ENCODE measurements around the gene FLVCR2.

Gene FLVCR2

DNA sequence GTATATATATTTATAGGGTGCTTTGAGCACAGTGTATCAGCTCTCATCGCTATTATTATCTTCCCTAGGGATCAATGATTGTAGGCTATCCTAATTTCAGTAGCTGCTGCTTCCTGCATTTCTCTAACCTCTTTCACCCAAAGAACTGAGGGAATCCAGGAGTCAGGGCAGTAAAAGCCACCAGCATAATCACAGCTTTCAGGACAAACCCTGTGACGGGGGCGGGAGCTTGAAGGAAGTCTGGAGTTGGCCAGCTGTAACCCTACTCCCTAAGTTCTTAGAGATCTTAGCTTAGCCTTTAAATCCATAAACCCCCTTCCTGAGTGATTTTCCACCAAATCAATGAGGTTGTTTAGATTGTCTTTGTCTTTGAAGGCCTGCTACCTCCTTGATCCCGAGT, 33.7 kb downstream of the FLVCR2 start:
- TF ChIP-seq, protein P1, sequence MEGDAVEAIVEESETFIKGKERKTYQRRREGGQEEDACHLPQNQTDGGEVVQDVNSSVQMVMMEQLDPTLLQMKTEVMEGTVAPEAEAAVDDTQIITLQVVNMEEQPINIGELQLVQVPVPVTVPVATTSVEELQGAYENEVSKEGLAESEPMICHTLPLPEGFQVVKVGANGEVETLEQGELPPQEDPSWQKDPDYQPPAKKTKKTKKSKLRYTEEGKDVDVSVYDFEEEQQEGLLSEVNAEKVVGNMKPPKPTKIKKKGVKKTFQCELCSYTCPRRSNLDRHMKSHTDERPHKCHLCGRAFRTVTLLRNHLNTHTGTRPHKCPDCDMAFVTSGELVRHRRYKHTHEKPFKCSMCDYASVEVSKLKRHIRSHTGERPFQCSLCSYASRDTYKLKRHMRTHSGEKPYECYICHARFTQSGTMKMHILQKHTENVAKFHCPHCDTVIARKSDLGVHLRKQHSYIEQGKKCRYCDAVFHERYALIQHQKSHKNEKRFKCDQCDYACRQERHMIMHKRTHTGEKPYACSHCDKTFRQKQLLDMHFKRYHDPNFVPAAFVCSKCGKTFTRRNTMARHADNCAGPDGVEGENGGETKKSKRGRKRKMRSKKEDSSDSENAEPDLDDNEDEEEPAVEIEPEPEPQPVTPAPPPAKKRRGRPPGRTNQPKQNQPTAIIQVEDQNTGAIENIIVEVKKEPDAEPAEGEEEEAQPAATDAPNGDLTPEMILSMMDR (IDR thresholded peaks at IDR 0.05; ENCODE audit: insufficient read depth, low read length, poor library complexity, severe bottlenecking) = no peak
- H3K36me3 ChIP-seq (ENCODE audit: control insufficient read depth, insufficient read depth, low read length) = no peaks in the 10 kb centered on the region
- H3K27me3 ChIP-seq (replicated peaks; ENCODE audit: control insufficient read depth, insufficient read depth, low read length) = no peaks in the 10 kb centered on the region
- DNase-seq (ENCODE audit: extremely low read depth, insufficient read length) = no peak
- no peak overlapping the region for H3K4me3 ChIP-seq (replicated peaks; ENCODE audit: low read depth, low read length)

- no peak for DNase-seq (ENCODE audit: extremely low read depth, insufficient read length)
- TF ChIP-seq, protein P1 (IDR thresholded peaks at IDR 0.05; ENCODE audit: insufficient read depth, low read length, poor library complexity, severe bottlenecking) = no peak
These were observed 35.8 kb downstream of the FLVCR2 start for GRCh38 chr14:75614179-75614578.

DNA sequence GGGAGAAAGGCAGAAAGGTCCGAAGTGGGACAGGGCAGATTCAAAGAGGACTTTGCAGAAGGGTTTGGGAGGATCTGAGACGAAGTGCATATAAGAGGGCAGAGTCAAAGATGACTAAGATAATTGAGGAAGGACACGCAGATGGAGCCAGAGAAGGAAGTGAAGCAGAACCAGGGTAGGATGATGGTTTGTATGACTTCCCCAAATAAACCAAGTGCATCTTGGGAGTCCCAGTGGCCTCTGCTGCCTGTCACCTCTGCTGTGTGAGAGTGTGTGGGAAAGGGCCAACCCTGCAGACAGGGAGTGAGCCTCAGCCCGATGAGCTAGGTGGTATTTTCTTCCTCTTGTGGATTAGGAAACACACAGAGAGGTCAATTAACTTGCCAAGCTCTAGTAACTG, 36.8 kb downstream of the FLVCR2 start:
- H3K4me3 ChIP-seq (replicated peaks; ENCODE audit: low read depth, low read length) = no peak overlapping the region
- TF ChIP-seq, protein P1 (IDR thresholded peaks at IDR 0.05; ENCODE audit: insufficient read depth, low read length, poor library complexity, severe bottlenecking) = no peak
- peak; percentile 8 for DNase-seq (ENCODE audit: extremely low read depth, insufficient read length)
- H3K27me3 ChIP-seq (replicated peaks; ENCODE audit: control insufficient read depth, insufficient read depth, low read length) = no peaks in the 10 kb centered on the region
- no peaks in the 10 kb centered on the region for H3K36me3 ChIP-seq (ENCODE audit: control insufficient read depth, insufficient read depth, low read length)

More at GRCh38 chr14:75614179-75614578, 35.8 kb downstream of the FLVCR2 start:
- H3K36me3 ChIP-seq (ENCODE audit: control insufficient read depth, insufficient read depth, low read length) = no peaks in the 10 kb centered on the region
- no peaks in the 10 kb centered on the region for H3K27me3 ChIP-seq (replicated peaks; ENCODE audit: control insufficient read depth, insufficient read depth, low read length)
- H3K4me3 ChIP-seq (replicated peaks; ENCODE audit: low read depth, low read length) = no peak overlapping the region

- Histone ChIP-seq H3K36me3 (ENCODE audit: control insufficient read depth, insufficient read depth, low read length) (no peaks in the 10 kb centered on the region), H3K27me3 (replicated peaks; ENCODE audit: control insufficient read depth, insufficient read depth, low read length) (no peaks in the 10 kb centered on the region), H3K4me3 (replicated peaks; ENCODE audit: low read depth, low read length) (no peak overlapping the region)
- TF ChIP-seq, protein P1 (IDR thresholded peaks at IDR 0.05; ENCODE audit: insufficient read depth, low read length, poor library complexity, severe bottlenecking) = no peak
- DNase-seq (ENCODE audit: extremely low read depth, insufficient read length) = no peak
These were observed 41.1 kb downstream of the FLVCR2 start for GRCh38 chr14:75619548-75619947.

DNA sequence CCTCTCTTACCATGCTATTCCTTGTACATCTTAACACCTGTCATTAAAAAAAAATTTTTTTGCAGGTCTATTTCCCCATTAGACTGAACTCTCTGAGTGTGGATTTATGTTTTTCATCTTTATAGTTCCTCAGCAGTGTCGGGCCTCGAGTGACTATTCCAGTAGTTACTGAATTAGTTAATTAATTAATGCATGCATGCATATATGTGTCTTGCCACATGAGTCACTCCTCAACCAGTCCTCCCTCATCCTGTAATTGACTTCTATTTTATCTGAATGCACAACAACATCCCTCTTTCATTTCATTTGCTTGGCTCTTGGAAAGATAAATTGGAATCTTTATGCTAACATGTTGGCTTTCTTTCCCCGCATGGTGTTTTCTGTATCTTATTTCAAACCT, 46.6 kb downstream of the FLVCR2 start:
- no peaks in the 10 kb centered on the region for H3K27me3 ChIP-seq (replicated peaks; ENCODE audit: control insufficient read depth, insufficient read depth, low read length)
- no peaks in the 10 kb centered on the region for H3K36me3 ChIP-seq (ENCODE audit: control insufficient read depth, insufficient read depth, low read length)
- TF ChIP-seq, protein P1 (IDR thresholded peaks at IDR 0.05; ENCODE audit: insufficient read depth, low read length, poor library complexity, severe bottlenecking) = no peak
- no peak for DNase-seq (ENCODE audit: extremely low read depth, insufficient read length)
- H3K4me3 ChIP-seq (replicated peaks; ENCODE audit: low read depth, low read length) = no peak overlapping the region

- H3K27me3 ChIP-seq (replicated peaks; ENCODE audit: control insufficient read depth, insufficient read depth, low read length) = no peaks in the 10 kb centered on the region
- H3K36me3 ChIP-seq (ENCODE audit: control insufficient read depth, insufficient read depth, low read length) = no peaks in the 10 kb centered on the region
- no peak for DNase-seq (ENCODE audit: extremely low read depth, insufficient read length)
- no peak overlapping the region for H3K4me3 ChIP-seq (replicated peaks; ENCODE audit: low read depth, low read length)
- TF ChIP-seq, protein P1 (IDR thresholded peaks at IDR 0.05; ENCODE audit: insufficient read depth, low read length, poor library complexity, severe bottlenecking) = no peak
These were observed 48.0 kb downstream of the FLVCR2 start for GRCh38 chr14:75626396-75626795.

Data from GM06990 (cell line).